KMS-11 (cell line): ENCODE results near the gene IL17C.

Experiments
- H2AFZ ChIP-seq: fragments of 200-600 bp; sonication (generic); 2 replicates; pipeline ENCODE4 v1.6.1; 2016; ENCODE audit warnings: antibody characterized with exemption, mixed run types, low read depth
- H3K27ac ChIP-seq: fragments of 200-600 bp; sonication (generic); 2 replicates; pipeline ENCODE4 v1.6.1; 2016; ENCODE audit warnings: mild to moderate bottlenecking, mixed run types
- H3K27me3 ChIP-seq: fragments of 200-600 bp; sonication (generic); 2 replicates; pipeline ENCODE4 v1.6.1; 2017; ENCODE audit warnings: mild to moderate bottlenecking, low read depth, mixed run types, moderate library complexity; ENCODE audit not compliant: insufficient read depth
- H3K36me3 ChIP-seq: fragments of 200-600 bp; sonication (generic); 2 replicates; pipeline ENCODE4 v1.6.1; 2017; ENCODE audit warnings: mild to moderate bottlenecking, mixed run types; ENCODE audit not compliant: insufficient read depth
- H3K4me1 ChIP-seq: fragments of 200-600 bp; sonication (generic); 2 replicates; pipeline ENCODE4 v1.6.1; 2016; ENCODE audit warnings: mild to moderate bottlenecking, low read depth, mixed run types; ENCODE audit not compliant: poor library complexity, severe bottlenecking
- H3K4me2 ChIP-seq: fragments of 200-600 bp; sonication (generic); 2 replicates; pipeline ENCODE4 v1.7.0; 2016; ENCODE audit warnings: mild to moderate bottlenecking, mixed run types
- H3K4me3 ChIP-seq: fragments of 200-600 bp; sonication (generic); IDR thresholded peaks from 2 replicates; pipeline ENCODE4 v1.6.1; 2017; ENCODE audit warnings: low read depth, low read length, mixed read lengths; ENCODE audit not compliant: insufficient read depth
- H3K79me2 ChIP-seq: fragments of 200-600 bp; sonication (generic); 2 replicates; pipeline ENCODE4 v1.6.1; 2016; ENCODE audit warnings: low read depth, mixed run types; ENCODE audit not compliant: insufficient read depth
- H3K9ac ChIP-seq: fragments of 200-600 bp; sonication (generic); 2 replicates; pipeline ENCODE4 v1.6.1; 2016; ENCODE audit warnings: mild to moderate bottlenecking, mixed run types
- H4K20me1 ChIP-seq: fragments of 200-600 bp; sonication (generic); 2 replicates; pipeline ENCODE4 v1.6.1; 2016; ENCODE audit warnings: mild to moderate bottlenecking, mixed run types; ENCODE audit not compliant: insufficient read depth
- CTCF ChIP-seq: fragments of 200-600 bp; sonication (generic); conservative IDR thresholded peaks from 2 replicates; pipeline ENCODE4 v1.6.1; 2017; ENCODE audit warnings: low read depth, mild to moderate bottlenecking, antibody characterized with exemption, low read length, moderate library complexity, mixed read lengths

IL17C gene

GRCh38 chr16:88599825-88600538 is 38.4 kb upstream of the IL17C start:
- no peak overlapping the region for H3K4me3 ChIP-seq
- peaks cover 38% of the 10 kb centered on the region for H3K4me1 ChIP-seq
- H2AFZ ChIP-seq = no peak overlapping the region
- H3K27me3 ChIP-seq = no peaks in the 10 kb centered on the region
- no peak for TF ChIP-seq CTCF
- no peak overlapping the region for H3K9ac ChIP-seq
- H3K27ac ChIP-seq = no peak overlapping the region
- H3K36me3 ChIP-seq = no peaks in the 10 kb centered on the region; the same call in 1 of the 2 replicates
- no peak overlapping the region for H3K4me2 ChIP-seq
- H4K20me1 ChIP-seq = no peaks in the 10 kb centered on the region
- H3K79me2 ChIP-seq = peaks cover 9% of the 10 kb centered on the region; the same call in 1 of the 2 replicates

GRCh38 chr16:88600539-88600896 is 37.9 kb upstream of the IL17C start:
- Histone ChIP-seq H3K36me3 (no peaks in the 10 kb centered on the region; the same call in 1 of the 2 replicates), H2AFZ (no peak overlapping the region), H3K27ac (no peak overlapping the region), H3K4me2 (no peak overlapping the region), H4K20me1 (no peaks in the 10 kb centered on the region), H3K27me3 (no peaks in the 10 kb centered on the region), H3K4me3 (no peak overlapping the region), H3K9ac (no peak overlapping the region), H3K79me2 (peaks cover 9% of the 10 kb centered on the region; the same call in 1 of the 2 replicates), H3K4me1 (peaks cover 35% of the 10 kb centered on the region)
- TF ChIP-seq CTCF = no peak

- peaks cover 3% of the 10 kb centered on the region; the same call in 1 of the 2 replicates for H3K79me2 ChIP-seq
- no peak overlapping the region for H3K27ac ChIP-seq
- no peaks in the 10 kb centered on the region for H3K27me3 ChIP-seq
- peaks cover 26% of the 10 kb centered on the region for H3K4me1 ChIP-seq
- no peaks in the 10 kb centered on the region for H4K20me1 ChIP-seq
- H3K9ac ChIP-seq = no peak overlapping the region
- no peak overlapping the region for H3K4me3 ChIP-seq
- TF ChIP-seq CTCF = no peak
- no peaks in the 10 kb centered on the region; the same call in 1 of the 2 replicates for H3K36me3 ChIP-seq
- H3K4me2 ChIP-seq = no peak overlapping the region
- no peak overlapping the region for H2AFZ ChIP-seq
Measured at GRCh38 chr16:88601313-88602036, 36.9 kb upstream of the IL17C start.

GRCh38 chr16:88602091-88602490 is 36.3 kb upstream of the IL17C start:
- Histone ChIP-seq H4K20me1 (no peaks in the 10 kb centered on the region), H3K4me1 (peaks cover 20% of the 10 kb centered on the region), H3K79me2 (no peaks in the 10 kb centered on the region), H3K36me3 (no peaks in the 10 kb centered on the region; the same call in 1 of the 2 replicates), H3K4me3 (no peak overlapping the region), H3K9ac (no peak overlapping the region), H3K27me3 (no peaks in the 10 kb centered on the region), H3K4me2 (no peak overlapping the region), H3K27ac (no peak overlapping the region), H2AFZ (no peak overlapping the region)
- TF ChIP-seq CTCF = no peak
